GM21737 (cell line): Measurements from ENCODE around the gene LEF1.
A peak's percentile ranks its signal among the peaks of the same experiment; 100 is the strongest.

ENCODE experiments used
- ATAC-seq: cut with Tn5 transposase; IDR thresholded peaks from one replicate; pipeline ENCODE4 v1.9.1; 2021; ENCODE audit warnings: mild to moderate bottlenecking, moderate library complexity; ENCODE audit not compliant: unreplicated experiment

Gene LEF1

DNA sequence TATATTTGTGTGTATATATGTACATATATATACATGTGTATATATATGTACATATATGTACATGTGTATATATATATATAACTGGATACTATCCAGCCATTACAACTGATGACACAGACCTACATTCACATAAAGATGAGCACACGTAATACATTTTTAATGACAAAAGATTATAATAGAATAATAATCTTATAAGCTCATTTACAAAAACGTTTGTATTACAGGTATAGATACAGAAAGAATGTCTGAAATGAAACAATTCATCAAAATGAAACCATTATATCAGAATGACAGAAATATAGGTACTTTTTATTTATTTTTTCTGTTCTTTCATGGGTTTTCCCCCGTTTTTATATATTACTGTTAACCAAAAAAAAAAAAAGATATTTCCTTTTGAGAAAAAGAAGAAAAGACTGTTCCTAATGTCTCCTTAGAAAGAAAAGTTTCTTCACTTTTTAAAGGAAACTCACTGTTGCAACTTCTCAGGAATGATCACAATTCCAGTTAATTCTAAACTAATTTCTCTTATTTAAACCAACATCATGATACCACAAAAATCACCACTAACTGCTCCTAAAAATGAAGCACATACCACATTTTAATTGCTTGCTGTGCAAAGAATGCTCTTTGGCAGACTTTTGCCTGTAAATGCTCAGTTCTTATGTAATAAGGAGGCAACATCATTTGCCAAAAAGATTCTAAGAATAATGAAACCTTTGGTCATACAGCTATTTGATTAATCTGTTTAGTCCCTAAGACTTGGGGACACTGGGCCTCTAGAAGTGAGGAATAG is 18.9 kb downstream of the LEF1 start:
- no peak for ATAC-seq

DNA sequence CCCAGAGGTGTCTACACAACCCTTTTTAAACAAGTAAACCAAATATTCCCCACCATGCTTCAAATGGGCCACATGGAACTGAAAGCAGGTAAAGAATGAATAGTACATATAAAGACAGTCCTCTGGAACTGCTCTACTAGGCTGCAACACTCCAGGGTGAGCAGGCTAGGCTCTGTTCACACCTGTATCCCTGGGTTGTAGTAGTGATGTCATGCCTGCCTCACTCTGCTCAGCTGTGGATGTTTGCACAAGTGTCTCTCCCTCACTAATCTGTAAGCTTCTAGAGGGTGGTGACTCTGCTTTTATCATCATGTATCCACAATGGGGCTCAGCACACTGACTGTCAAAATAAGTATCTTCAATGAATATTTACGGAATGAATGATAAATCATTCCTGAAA is 20.4 kb downstream of the LEF1 start:
- ATAC-seq = no peak

DNA sequence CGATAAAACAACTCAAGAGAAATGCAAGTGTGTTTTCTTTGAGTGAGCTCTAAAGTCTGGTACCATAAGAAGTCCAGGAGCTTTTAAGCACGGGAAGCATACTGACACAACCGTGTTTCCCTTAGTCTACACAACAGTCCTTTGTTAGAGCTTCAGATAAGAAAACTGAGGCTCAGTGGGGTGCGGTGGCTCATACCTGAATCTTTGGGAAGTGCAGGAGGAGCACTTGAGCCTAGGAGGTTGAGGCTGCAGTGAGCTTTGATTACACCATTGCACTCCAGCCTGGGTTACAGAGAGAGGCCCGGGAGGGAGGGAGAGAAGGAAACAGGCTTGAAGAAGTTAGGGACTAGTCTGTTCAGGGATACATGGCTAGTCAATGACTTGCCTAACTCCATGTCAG is 21.9 kb downstream of the LEF1 start:
- ATAC-seq = no peak

DNA sequence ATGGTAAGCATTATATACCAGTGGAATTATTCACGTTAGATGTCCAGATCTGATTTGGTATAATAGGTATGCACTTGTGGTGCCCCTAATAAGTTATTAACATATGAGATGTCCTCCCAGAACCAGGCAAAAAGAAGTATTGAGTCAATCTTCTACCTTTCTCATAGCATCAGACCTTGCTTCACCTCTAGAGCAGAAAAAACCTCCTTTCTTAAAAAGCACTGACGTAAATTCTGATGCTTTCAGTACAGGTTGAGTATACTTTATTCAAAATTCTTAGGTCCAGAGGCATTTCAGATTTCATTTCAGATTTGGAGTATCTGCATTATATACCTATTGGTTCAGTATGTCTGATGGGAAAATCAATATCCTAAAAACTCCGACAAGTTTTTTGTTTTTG is 22.4 kb downstream of the LEF1 start:
- ATAC-seq = no peak

DNA sequence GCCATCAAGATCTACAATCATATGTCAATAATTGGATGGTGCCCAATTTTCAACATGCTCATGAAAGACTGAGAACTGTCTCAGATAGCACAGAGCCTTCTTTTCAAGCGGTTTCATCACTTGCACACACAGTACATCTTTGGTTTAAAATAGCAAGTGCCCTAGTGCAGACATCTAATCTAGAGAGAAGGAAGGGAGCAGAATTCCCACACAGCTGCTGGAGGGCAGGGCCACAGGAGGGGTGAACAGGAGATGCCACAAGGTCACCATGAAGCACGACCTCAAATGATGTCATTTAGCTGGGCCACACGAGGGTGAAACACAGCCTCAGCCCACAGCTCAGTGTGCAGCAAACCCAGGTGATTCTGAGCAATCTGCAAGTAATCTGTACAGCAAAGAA is 24.3 kb downstream of the LEF1 start:
- no peak for ATAC-seq

DNA sequence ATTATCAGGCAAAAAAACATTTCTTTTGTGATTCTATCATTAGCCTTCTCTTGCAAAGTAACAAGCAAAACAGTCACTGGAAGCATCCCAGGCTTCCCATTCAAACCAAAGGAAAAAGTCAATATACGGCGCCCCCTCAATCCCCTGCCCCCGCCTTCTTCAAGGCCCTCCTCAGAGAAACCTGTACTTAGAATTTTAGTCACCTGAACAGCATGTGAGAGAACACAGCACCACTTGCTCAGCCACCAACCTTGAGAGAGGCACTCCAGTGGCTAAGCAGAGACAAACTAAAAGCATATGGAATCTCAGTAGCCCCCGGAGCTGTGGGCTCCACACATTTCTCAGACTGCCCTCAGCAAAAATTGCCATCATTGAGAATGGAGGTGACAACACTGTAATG is 25.2 kb downstream of the LEF1 start:
- ATAC-seq = no peak

DNA sequence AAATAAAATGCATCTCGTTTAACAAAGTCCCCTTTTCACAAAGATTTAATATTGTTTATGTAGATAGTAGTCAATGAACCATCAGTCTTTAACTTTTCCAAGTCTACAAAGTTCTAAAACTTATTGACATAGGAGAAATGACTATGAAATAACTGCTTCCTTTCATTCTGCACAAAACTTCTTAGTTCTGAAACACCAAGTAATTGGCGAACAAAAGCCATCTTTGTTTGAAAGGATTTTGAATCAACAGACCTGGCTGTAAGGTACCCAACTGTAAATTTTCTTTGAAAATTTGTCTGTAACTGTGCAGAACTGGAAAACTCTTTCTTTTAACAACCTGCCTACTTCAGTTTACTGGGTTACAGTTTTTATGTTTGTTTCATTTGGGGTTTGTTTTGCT is 25.9 kb downstream of the LEF1 start:
- no peak for ATAC-seq

DNA sequence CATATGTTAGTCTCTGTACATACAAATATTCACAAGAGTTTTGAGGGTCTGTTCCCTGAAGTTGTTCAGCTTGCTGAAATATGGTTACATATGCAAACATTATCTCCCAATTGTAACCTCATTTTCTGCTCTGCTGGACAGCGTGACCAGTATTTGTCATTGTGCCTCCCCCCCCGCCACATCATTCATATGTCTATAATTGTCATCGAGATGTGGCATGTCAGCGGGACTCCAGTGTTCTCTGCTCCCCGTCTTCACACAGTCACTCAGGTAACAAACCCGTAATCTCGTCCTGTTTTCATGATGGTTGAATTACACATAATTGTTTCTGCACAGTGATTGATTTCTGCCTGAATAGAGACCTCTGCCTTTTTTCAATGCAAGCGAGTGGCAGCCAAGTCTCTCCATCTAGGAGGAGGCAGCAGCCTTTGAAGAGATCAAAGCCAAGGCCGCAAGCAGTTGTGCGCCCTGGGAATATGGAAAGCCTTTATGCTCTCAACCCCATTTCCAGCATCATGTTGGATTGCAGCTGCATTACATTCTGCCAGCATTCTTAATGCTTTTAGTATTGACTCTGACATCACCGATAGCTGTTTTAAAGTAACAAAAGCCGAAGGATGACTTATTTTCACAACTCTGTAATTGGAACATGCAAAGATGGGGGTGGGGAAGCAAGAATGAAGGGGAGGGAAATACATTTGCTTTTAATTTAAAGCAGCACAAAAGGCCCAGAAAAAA is 27.4 kb downstream of the LEF1 start:
- no peak for ATAC-seq

- no peak for ATAC-seq
These were observed 28.4 kb downstream of the LEF1 start for GRCh38 chr4:108140328-108140727.

DNA sequence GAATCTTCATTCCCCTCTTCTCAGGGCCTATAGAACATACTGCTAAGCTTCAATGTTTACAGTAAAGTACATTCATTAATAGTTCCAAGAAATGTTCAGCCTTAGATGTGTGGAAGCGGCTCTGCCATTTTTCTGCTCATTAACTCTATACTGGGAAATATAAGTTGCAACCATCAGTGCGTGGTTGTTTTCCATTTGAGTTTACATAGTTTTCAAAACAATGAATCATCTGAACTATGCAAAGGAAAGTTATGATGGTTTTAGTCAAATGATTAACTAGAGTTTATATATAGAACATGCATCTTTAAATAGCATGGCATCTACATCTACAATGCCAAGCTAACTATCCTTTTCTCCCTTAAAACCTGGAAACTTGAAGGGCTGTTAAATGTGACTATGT is 29.6 kb downstream of the LEF1 start:
- ATAC-seq = peak; percentile 56

- ATAC-seq = no peak
These were observed 33.1 kb downstream of the LEF1 start for GRCh38 chr4:108135549-108136209.

- ATAC-seq = no peak
These were observed 37.8 kb downstream of the LEF1 start for GRCh38 chr4:108130955-108131354.

DNA sequence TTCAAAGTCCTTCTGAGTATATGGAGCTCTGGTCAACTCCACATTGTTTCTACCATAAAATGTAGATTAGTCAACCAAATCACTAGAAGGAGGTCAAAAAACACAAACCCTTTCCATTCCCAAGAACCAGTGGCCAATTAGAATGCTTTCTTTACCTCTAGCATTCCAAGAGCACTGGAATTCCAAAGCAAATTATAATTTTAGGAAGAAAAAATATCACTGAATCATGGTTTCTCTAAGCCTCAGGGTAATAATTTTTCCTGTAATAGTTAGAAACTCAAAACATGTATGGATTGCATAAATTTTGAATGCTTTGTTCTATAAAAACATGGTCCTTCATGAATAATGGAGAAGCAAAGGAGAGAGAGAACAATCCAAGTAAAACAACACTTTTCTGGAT is 39.5 kb downstream of the LEF1 start:
- ATAC-seq = no peak

GRCh38 chr4:108126806-108127205 is 41.9 kb downstream of the LEF1 start:
- no peak for ATAC-seq

- ATAC-seq = no peak
These were observed 47.9 kb downstream of the LEF1 start for GRCh38 chr4:108120789-108121188.

- no peak for ATAC-seq
These were observed 49.4 kb downstream of the LEF1 start for GRCh38 chr4:108119199-108119800.

DNA sequence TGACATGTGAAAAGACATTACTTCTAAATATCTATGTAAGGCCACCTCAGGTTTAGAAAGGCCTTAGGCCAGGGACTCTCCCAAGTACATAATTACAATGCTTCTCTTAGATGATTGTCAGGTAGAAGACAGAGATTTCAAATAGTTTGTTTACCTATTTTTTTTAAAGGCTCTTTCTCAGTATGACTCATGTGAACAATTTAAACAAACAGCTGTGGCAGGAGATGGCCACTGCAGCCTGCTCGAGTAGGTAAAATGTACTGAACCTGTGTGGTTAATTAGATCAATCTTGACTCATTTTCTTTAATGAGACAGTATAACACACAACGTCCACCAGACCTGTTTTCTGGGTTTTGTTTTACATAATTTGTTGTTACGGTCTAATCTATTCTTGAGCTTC is 50.2 kb downstream of the LEF1 start:
- peak; percentile 84 for ATAC-seq

DNA sequence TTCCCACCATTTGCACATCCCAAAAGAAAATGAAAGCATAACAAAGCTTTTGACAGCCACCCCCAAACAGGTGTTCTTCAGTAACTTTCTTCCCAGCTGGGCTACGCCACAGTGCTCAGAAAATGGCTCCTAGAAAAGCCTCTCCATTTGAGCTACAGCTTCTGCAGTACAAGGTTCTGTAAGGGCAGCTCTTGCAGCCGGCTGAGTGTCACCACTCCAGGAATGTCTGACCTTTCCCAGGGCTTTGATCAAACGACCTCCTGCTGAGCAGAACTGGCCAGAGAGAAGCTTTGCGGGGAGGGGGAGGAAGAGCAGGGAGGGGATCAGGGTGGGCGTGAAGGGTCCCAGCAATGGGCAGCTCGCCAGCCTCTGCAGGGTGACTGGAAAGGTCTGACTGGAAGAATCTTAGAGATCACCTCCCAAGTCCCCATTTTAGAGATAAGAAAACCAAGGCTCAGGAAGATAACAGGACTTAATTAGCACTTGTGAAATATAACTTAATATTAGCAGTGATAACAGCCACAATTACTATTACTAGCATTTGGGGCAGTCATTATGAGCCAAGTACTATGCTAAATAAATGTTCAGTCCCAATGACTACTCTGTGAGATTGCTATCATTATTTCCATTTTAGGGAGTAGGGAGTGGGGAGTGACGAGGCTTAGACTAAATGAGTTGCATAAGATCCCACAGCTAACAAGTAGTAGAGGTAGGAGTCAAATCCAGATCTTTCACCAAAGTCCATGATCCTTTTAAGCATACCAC is 51.1 kb downstream of the LEF1 start:
- no peak for ATAC-seq

GRCh38 chr4:108116423-108117168 is 52.1 kb downstream of the LEF1 start:
- ATAC-seq = no peak

DNA sequence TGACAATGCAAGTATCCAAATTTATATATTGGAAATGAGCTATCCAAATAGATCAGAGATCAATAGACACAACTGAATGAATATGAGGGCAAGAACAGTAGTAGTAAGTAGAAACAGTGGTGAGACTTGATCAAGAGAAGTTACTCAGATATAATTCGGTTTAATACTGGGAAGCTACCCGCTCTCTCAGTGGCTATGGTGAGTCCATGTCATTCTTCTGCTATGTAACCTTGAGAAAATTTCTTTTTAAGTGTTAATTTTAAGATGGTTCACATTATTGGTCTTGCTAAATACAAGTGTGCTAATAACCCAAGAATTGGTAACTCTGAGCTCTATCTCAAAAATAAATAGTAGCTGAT is 53.6 kb downstream of the LEF1 start:
- no peak for ATAC-seq
